Activated CD4-positive, alpha-beta T cell treated with anti-CD3 and anti-CD28 coated beads for 1 hour (primary cell): ENCODE results near the gene SPO11.

Experiments used
- DNase-seq: peaks from one replicate; pipeline ENCODE4 v3.0.0-alpha.2; 2020

Gene SPO11

GRCh38 chr20:57312138-57312537 lies 17.5 kb upstream of the SPO11 start:
- DNase-seq, result no peak

GRCh38 chr20:57313230-57313629 lies 16.4 kb upstream of the SPO11 start:
- DNase-seq, result no peak

GRCh38 chr20:57313951-57314350 lies 15.7 kb upstream of the SPO11 start:
- no peak for DNase-seq

- no peak for DNase-seq
Measured at GRCh38 chr20:57315083-57315975, 14.3 kb upstream of the SPO11 start.

GRCh38 chr20:57315976-57316480 lies 13.6 kb upstream of the SPO11 start:
- no peak for DNase-seq

- no peak for DNase-seq
Measured at GRCh38 chr20:57316795-57317201, 12.8 kb upstream of the SPO11 start.

- DNase-seq, result no peak
Measured at GRCh38 chr20:57317316-57317788, 12.3 kb upstream of the SPO11 start.

GRCh38 chr20:57317789-57318371 lies 11.7 kb upstream of the SPO11 start:
- no peak for DNase-seq

GRCh38 chr20:57319584-57319983 lies 10.0 kb upstream of the SPO11 start:
- no peak for DNase-seq

GRCh38 chr20:57320358-57320757 lies 9.2 kb upstream of the SPO11 start:
- DNase-seq, result no peak

- DNase-seq, result no peak
Measured at GRCh38 chr20:57321142-57321541, 8.5 kb upstream of the SPO11 start.

- no peak for DNase-seq
Measured at GRCh38 chr20:57322476-57322875, 7.1 kb upstream of the SPO11 start.

GRCh38 chr20:57323034-57323433 lies 6.6 kb upstream of the SPO11 start:
- no peak for DNase-seq

GRCh38 chr20:57325632-57326356 lies 3.8 kb upstream of the SPO11 start:
- no peak for DNase-seq

GRCh38 chr20:57326667-57327455 lies 2.7 kb upstream of the SPO11 start:
- no peak for DNase-seq

- no peak for DNase-seq
Measured at GRCh38 chr20:57327820-57328219, 1.8 kb upstream of the SPO11 start.

- DNase-seq, result no peak
Measured at GRCh38 chr20:57330998-57331397, 1.4 kb downstream of the SPO11 start.

GRCh38 chr20:57332105-57333089 lies 2.8 kb downstream of the SPO11 start:
- DNase-seq, result no peak

GRCh38 chr20:57335392-57335791 lies 5.8 kb downstream of the SPO11 start:
- no peak for DNase-seq

- no peak for DNase-seq
Measured at GRCh38 chr20:57341663-57342062, 12.1 kb downstream of the SPO11 start.

- no peak for DNase-seq
Measured at GRCh38 chr20:57342829-57343228, 13.2 kb downstream of the SPO11 start.
